ENCODE data around the gene EVPL. TPM values are rescaled to one million over a fixed set of nuclear protein-coding genes. Genes with fewer than 3 reads are reported as not detected.
A peak's percentile ranks its signal among the peaks of the same experiment; 100 is the strongest.

Gene EVPL
- total and polyA plus RNA-seq, 10 of the 15 experiments (the other 5 are each of a cell fraction or from before 2014, with no cell fraction given): 0.03 TPM; not detected in 9

GRCh38 chr17:75976175-75976848, 50.8 kb downstream of the EVPL start:
- SMC1A ChIA-PET (ENCODE audit: uncharacterized antibody, unreplicated experiment): interaction anchor here (1.0 kb wide), 1 partner anchor 267 kb away, joined by 3 read pairs; no protein-coding TSS in a partner anchor

DNA sequence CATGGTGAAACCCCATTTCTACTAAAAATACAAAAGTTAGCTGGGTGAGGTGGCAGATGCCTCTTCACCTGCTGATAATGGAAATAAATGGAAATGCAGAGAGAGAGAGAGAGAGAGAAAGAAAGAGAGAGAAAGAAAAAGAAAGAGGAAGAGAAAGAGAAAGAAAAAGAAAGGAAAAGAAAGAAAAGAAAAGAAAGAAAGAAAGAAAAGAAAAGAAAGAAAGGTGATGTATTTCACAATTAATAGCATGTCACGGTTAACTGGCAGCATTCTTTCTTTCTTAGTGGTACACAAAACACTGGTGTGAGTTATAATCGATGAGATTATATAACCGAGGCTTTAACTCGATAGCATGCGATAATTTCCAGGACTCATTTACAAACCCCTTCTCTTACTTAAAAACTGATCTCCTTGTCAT, 51.3 kb downstream of the EVPL start:
- ATAC-seq (no peak), DNase-seq (ENCODE audit: low read depth, low spot score) (no peak), FAIRE-seq (no peak)
- WGBS (ENCODE audit: insufficient coverage, insufficient replicate concordance, low lambda C conversion rate, missing lambda C conversion rate): 89% methylated on average over 5 of the region's 5 CpGs
- Histone ChIP-seq H3K27me3 (replicated peaks in 1 of 2; ENCODE audit: control insufficient read depth in 2 of 2, insufficient read depth in 2 of 2, low read length in 1 of 2) (no peaks in the 10 kb centered on the region), H2AFZ (ENCODE audit: control insufficient read depth, low read depth, low read length) (no peak overlapping the region), H4K20me1 (ENCODE audit: control insufficient read depth, insufficient read depth) (no peaks in the 10 kb centered on the region), H3K27ac (ENCODE audit: control insufficient read depth, insufficient read depth) (no peak overlapping the region), H3K36me3 (ENCODE audit: control insufficient read depth in 2 of 2, insufficient read depth in 2 of 2, low read length in 1 of 2) (no peaks in the 10 kb centered on the region), H3K4me1 (ENCODE audit: control insufficient read depth, insufficient read depth, low read length) (peaks cover 4% of the 10 kb centered on the region), H3K9me3 (replicated peaks; ENCODE audit: control insufficient read depth, insufficient read depth, low read length) (no peaks in the 10 kb centered on the region), H3K4me3 (no peak overlapping the region), H3K9ac (ENCODE audit: control insufficient read depth, insufficient read depth, low read length) (no peak overlapping the region), H3K4me2 (ENCODE audit: control insufficient read depth, insufficient read depth) (no peak overlapping the region), H3K79me2 (ENCODE audit: control insufficient read depth, insufficient read depth, low read length) (peaks cover 20% of the 10 kb centered on the region)
- TF ChIP-seq EP300 (IDR thresholded peaks at IDR 0.05; ENCODE audit: borderline replicate concordance in 1 of 2, control insufficient read depth in 1 of 2, low read depth in 2 of 2, low read length in 2 of 2) (no peak), ZNF384 (IDR thresholded peaks at IDR 0.05; ENCODE audit: borderline replicate concordance, low read depth, low read length) (no peak), BHLHE40 (IDR thresholded peaks at IDR 0.05; ENCODE audit: borderline replicate concordance in 1 of 2, low read depth in 2 of 2, low read length in 1 of 2) (no peak)
- TF ChIP-seq, protein P1, sequence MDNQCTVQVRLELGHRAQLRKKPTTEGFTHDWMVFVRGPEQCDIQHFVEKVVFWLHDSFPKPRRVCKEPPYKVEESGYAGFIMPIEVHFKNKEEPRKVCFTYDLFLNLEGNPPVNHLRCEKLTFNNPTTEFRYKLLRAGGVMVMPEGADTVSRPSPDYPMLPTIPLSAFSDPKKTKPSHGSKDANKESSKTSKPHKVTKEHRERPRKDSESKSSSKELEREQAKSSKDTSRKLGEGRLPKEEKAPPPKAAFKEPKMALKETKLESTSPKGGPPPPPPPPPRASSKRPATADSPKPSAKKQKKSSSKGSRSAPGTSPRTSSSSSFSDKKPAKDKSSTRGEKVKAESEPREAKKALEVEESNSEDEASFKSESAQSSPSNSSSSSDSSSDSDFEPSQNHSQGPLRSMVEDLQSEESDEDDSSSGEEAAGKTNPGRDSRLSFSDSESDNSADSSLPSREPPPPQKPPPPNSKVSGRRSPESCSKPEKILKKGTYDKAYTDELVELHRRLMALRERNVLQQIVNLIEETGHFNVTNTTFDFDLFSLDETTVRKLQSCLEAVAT (IDR thresholded peaks at IDR 0.05): peak; percentile 76
- intact Hi-C loops (cut with micrococcal nuclease; ENCODE audit: unreplicated experiment) (no loop called here), in situ Hi-C loops (cut with MboI) (no loop called here)
- BruUV-seq (replicated peaks): no TSS peak
- SMC1A ChIA-PET (ENCODE audit: uncharacterized antibody, unreplicated experiment): no interaction called here
- CTCF ChIA-PET: no interaction called here
- POLR2A ChIA-PET: no interaction called here
- RAD21 ChIA-PET (ENCODE audit: unreplicated experiment): no interaction called here

More at GRCh38 chr17:75976175-75976848, 50.8 kb downstream of the EVPL start:
- intact Hi-C loops (cut with micrococcal nuclease; ENCODE audit: unreplicated experiment) (no loop called here), in situ Hi-C loops (cut with MboI) (no loop called here)
- TF ChIP-seq DPF2 (IDR thresholded peaks at IDR 0.05) (no peak), ZSCAN29 (IDR thresholded peaks at IDR 0.05) (no peak)
- TF ChIP-seq, protein P1 (IDR thresholded peaks at IDR 0.05): 0 out of 2 replicates have a peak, but pooled peaks have one; percentile 11
- FAIRE-seq: no peak
- H3K9me3 ChIP-seq (replicated peaks; ENCODE audit: control insufficient read depth, insufficient read depth, low read length): no peaks in the 10 kb centered on the region
- no peak for ATAC-seq
- H3K4me3 ChIP-seq: no peak overlapping the region
- H2AFZ ChIP-seq (ENCODE audit: control insufficient read depth, low read depth, low read length): no peak overlapping the region
- peaks cover 20% of the 10 kb centered on the region for H3K79me2 ChIP-seq (ENCODE audit: control insufficient read depth, insufficient read depth, low read length)
- no peaks in the 10 kb centered on the region for H4K20me1 ChIP-seq (ENCODE audit: control insufficient read depth, insufficient read depth)
- H3K4me2 ChIP-seq (ENCODE audit: control insufficient read depth, insufficient read depth): no peak overlapping the region
- H3K27me3 ChIP-seq (replicated peaks in 1 of 2; ENCODE audit: control insufficient read depth in 2 of 2, insufficient read depth in 2 of 2, low read length in 1 of 2): no peaks in the 10 kb centered on the region
- H3K36me3 ChIP-seq (ENCODE audit: control insufficient read depth in 2 of 2, insufficient read depth in 2 of 2, low read length in 1 of 2): no peaks in the 10 kb centered on the region
- POLR2A ChIA-PET: interaction anchor here (0.7 kb wide), 1 partner anchor 383 kb away, joined by 4 read pairs; no protein-coding TSS in a partner anchor
- H3K9ac ChIP-seq (ENCODE audit: control insufficient read depth, insufficient read depth, low read length): no peak overlapping the region
- H3K27ac ChIP-seq (ENCODE audit: control insufficient read depth, insufficient read depth): no peak overlapping the region
- DNase-seq (ENCODE audit: low read depth, low spot score): no peak
- RAD21 ChIA-PET (ENCODE audit: unreplicated experiment): no interaction called here
- BruUV-seq (replicated peaks): TSS peak; percentile 32
- peaks cover 6% of the 10 kb centered on the region for H3K4me1 ChIP-seq (ENCODE audit: control insufficient read depth, insufficient read depth, low read length)
- WGBS (ENCODE audit: insufficient coverage, insufficient replicate concordance, low lambda C conversion rate, missing lambda C conversion rate): 87% methylated on average over 9 of the region's 9 CpGs
- CTCF ChIA-PET: no interaction called here

Measured in GM12878 (cell line).